ENCODE results near the gene PSMD10. TPM values are rescaled to one million over a fixed set of nuclear protein-coding genes. Genes with fewer than 3 reads are reported as not detected.

The PSMD10 gene
- total RNA-seq, 4 donors from 2014 or later, result 39.4 to 53.4 (median 42.1) TPM

- WGBS, 2 donors (ENCODE audit: low coverage in 1 of 2), result 88% methylated on average over 6 of the region's 6 CpGs; no CpG with 5 or more reads in 1 of the 2 donors
Observed at GRCh38 chrX:108087792-108088191, 3.5 kb downstream of the PSMD10 start.

GRCh38 chrX:108081110-108081509, 10.2 kb downstream of the PSMD10 start:
- Histone ChIP-seq H3K4me3 (no peak overlapping the region), H3K27me3 (no peaks in the 10 kb centered on the region), H3K4me1 (no peaks in the 10 kb centered on the region), H3K9me3 (no peaks in the 10 kb centered on the region), H3K27ac (no peak overlapping the region), H3K36me3 (peaks cover 0 to 21% of the 10 kb centered on the region in 2 donors)
- ATAC-seq, result no peak
- 77 to 78% methylated on average over 2 of the region's 2 CpGs for WGBS, 2 donors (ENCODE audit: low coverage in 1 of 2)
- TF ChIP-seq CTCF (IDR thresholded peaks at IDR 0.05) (no peak), POLR2AphosphoS5 (IDR thresholded peaks at IDR 0.05) (no peak), EP300 (IDR thresholded peaks at IDR 0.05) (no peak), POLR2A (IDR thresholded peaks at IDR 0.05) (no peak)

More at GRCh38 chrX:108087792-108088191, 3.5 kb downstream of the PSMD10 start:
- Histone ChIP-seq H3K9me3 (no peaks in the 10 kb centered on the region), H3K4me3 (no peak overlapping the region), H3K4me1 (peaks cover 0 to 29% (median 0%) of the 10 kb centered on the region in 3 donors), H3K36me3 (peaks cover 0 to 37% of the 10 kb centered on the region in 2 donors), H3K27me3 (no peaks in the 10 kb centered on the region), H3K27ac (no peak overlapping the region)
- TF ChIP-seq CTCF (IDR thresholded peaks at IDR 0.05) (no peak), POLR2A (IDR thresholded peaks at IDR 0.05) (no peak), POLR2AphosphoS5 (IDR thresholded peaks at IDR 0.05) (no peak), EP300 (IDR thresholded peaks at IDR 0.05) (no peak)
- no peak for ATAC-seq

GRCh38 chrX:108072746-108073145, 18.6 kb downstream of the PSMD10 start:
- H3K36me3 ChIP-seq, result no peaks in the 10 kb centered on the region
- no peaks in the 10 kb centered on the region for H3K27me3 ChIP-seq
- TF ChIP-seq POLR2A (IDR thresholded peaks at IDR 0.05) (no peak), CTCF (IDR thresholded peaks at IDR 0.05) (no peak), POLR2AphosphoS5 (IDR thresholded peaks at IDR 0.05) (no peak), EP300 (IDR thresholded peaks at IDR 0.05) (no peak)
- 80% methylated on average over 1 of the region's 5 CpGs for WGBS, 2 donors (ENCODE audit: low coverage in 1 of 2)
- no peaks in the 10 kb centered on the region for H3K4me1 ChIP-seq
- H3K4me3 ChIP-seq, result no peak overlapping the region
- ATAC-seq, result no peak
- no peak overlapping the region for H3K27ac ChIP-seq
- no peaks in the 10 kb centered on the region for H3K9me3 ChIP-seq

GRCh38 chrX:108071578-108071977, 19.8 kb downstream of the PSMD10 start:
- TF ChIP-seq CTCF (IDR thresholded peaks at IDR 0.05) (no peak), POLR2AphosphoS5 (IDR thresholded peaks at IDR 0.05) (no peak), EP300 (IDR thresholded peaks at IDR 0.05) (no peak), POLR2A (IDR thresholded peaks at IDR 0.05) (no peak)
- no peak for ATAC-seq
- H3K4me3 ChIP-seq, result no peak overlapping the region
- H3K27me3 ChIP-seq, result no peaks in the 10 kb centered on the region
- 63% methylated on average over 1 of the region's 1 CpG; no CpG with 5 or more reads in 1 of the 2 donors for WGBS, 2 donors (ENCODE audit: low coverage in 1 of 2)
- H3K4me1 ChIP-seq, result no peaks in the 10 kb centered on the region
- no peaks in the 10 kb centered on the region for H3K36me3 ChIP-seq
- no peak overlapping the region for H3K27ac ChIP-seq
- H3K9me3 ChIP-seq, result no peaks in the 10 kb centered on the region

GRCh38 chrX:108070891-108071290, 20.5 kb downstream of the PSMD10 start:
- no peak overlapping the region for H3K4me3 ChIP-seq
- no peaks in the 10 kb centered on the region for H3K27me3 ChIP-seq
- WGBS, 2 donors (ENCODE audit: low coverage in 1 of 2), result 80 to 100% methylated on average over 1 of the region's 4 CpGs
- no peak for TF ChIP-seq EP300 (IDR thresholded peaks at IDR 0.05)
- no peak for TF ChIP-seq POLR2A (IDR thresholded peaks at IDR 0.05)
- TF ChIP-seq POLR2AphosphoS5 (IDR thresholded peaks at IDR 0.05), result no peak
- TF ChIP-seq CTCF (IDR thresholded peaks at IDR 0.05), result no peak
- H3K4me1 ChIP-seq, result no peaks in the 10 kb centered on the region
- H3K36me3 ChIP-seq, result no peaks in the 10 kb centered on the region
- no peak overlapping the region for H3K27ac ChIP-seq
- H3K9me3 ChIP-seq, result no peaks in the 10 kb centered on the region
- no peak for ATAC-seq
